Fibroblast of lung (primary cell): ENCODE data around the gene GRB2. TPM values are rescaled to one million over a fixed set of nuclear protein-coding genes. Genes with fewer than 3 reads are reported as not detected.

ENCODE experiments used
- DNase-seq, 2 donors: peaks; one replicate each; pipeline versions ENCODE4 v3.0.0 to v3.0.0-alpha.2; 2010; ENCODE audit warnings: low read depth in 2 of 2
- H2AFZ ChIP-seq: 2 replicates; pipeline ENCODE4 v1.5.1; 2012; ENCODE audit warnings: low read length, control low read depth, inconsistent platforms
- H3K27ac ChIP-seq: 2 replicates; pipeline ENCODE4 v1.5.1; 2011; ENCODE audit warnings: low read length, control low read depth; ENCODE audit not compliant: insufficient read depth
- H3K27me3 ChIP-seq: 2 replicates; pipeline ENCODE4 v1.5.1; 2011; ENCODE audit warnings: mild to moderate bottlenecking, low read length; ENCODE audit not compliant: control insufficient read depth, insufficient read depth
- H3K36me3 ChIP-seq: 2 replicates; pipeline ENCODE4 v1.5.1; 2011; ENCODE audit warnings: low read length; ENCODE audit not compliant: control insufficient read depth, insufficient read depth
- H3K4me1 ChIP-seq: 2 replicates; pipeline ENCODE4 v1.5.1; 2011; ENCODE audit warnings: low read length; ENCODE audit not compliant: control insufficient read depth, insufficient read depth; ENCODE audit errors: extremely low read depth
- H3K4me2 ChIP-seq: 2 replicates; pipeline ENCODE4 v1.5.1; 2011; ENCODE audit warnings: low read length, control low read depth; ENCODE audit not compliant: insufficient read depth; ENCODE audit errors: extremely low read depth
- H3K4me3 ChIP-seq, 4 experiments: fragments of 200-600 bp in 1 of 4; sonication (generic) in 1 of 4; replicated peaks in 1 of 4; 2 replicates each; pipeline ENCODE4 v1.5.1; 2011 to 2016; ENCODE audit warnings: low read length in 4 of 4, low read depth in 3 of 4, mild to moderate bottlenecking in 3 of 4, control low read depth in 2 of 4, inconsistent platforms in 1 of 4, mixed read lengths in 1 of 4; ENCODE audit not compliant: insufficient read depth in 1 of 4; ENCODE audit errors: control extremely low read depth in 1 of 4
- H3K79me2 ChIP-seq: 2 replicates; pipeline ENCODE4 v1.5.1; 2012; ENCODE audit warnings: mild to moderate bottlenecking, low read length, inconsistent platforms; ENCODE audit not compliant: control insufficient read depth, insufficient read depth
- H3K9ac ChIP-seq: 2 replicates; pipeline ENCODE4 v1.5.1; 2011; ENCODE audit warnings: mild to moderate bottlenecking, low read length, control low read depth; ENCODE audit not compliant: insufficient read depth
- H3K9me3 ChIP-seq: 2 replicates; pipeline ENCODE4 v1.5.1; 2012; ENCODE audit warnings: low read depth, low read length; ENCODE audit not compliant: control insufficient read depth, insufficient read depth
- H4K20me1 ChIP-seq: 2 replicates; pipeline ENCODE4 v1.5.1; 2011; ENCODE audit warnings: low read length; ENCODE audit not compliant: control insufficient read depth, insufficient read depth; ENCODE audit errors: extremely low read depth
- CTCF ChIP-seq, 2 donors: IDR thresholded peaks in 1 of 2; conservative IDR thresholded peaks in 1 of 2; 1 replicate in 1 of 2; 2 replicates in 1 of 2; pipeline ENCODE4 v1.5.1; 2011 to 2012; ENCODE audit warnings: low read length in 2 of 2, control low read depth in 1 of 2, inconsistent platforms in 1 of 2, low read depth in 1 of 2, mild to moderate bottlenecking in 1 of 2
- EZH2 ChIP-seq: IDR thresholded peaks from 2 replicates; pipeline ENCODE4 v1.5.1; 2012; ENCODE audit warnings: low read length, control low read depth, mild to moderate bottlenecking; ENCODE audit errors: missing control alignments
- polyA plus RNA-seq, 2 donors: library from polyadenylated mRNA; depleted of rRNA in 1 of 2; stranded (reverse) in 1 of 2; unstranded in 1 of 2; fragments of >200 nt; gene quantifications; 2 replicates each; pipeline ENCODE4 v1.2.1, GENCODE V29; 2011 to 2012; ENCODE audit warnings: missing spikeins in 1 of 2
- total RNA-seq: library from RNA; depleted of rRNA; stranded (reverse); fragments of >200 nt; gene quantifications from 2 replicates; pipeline ENCODE4 v1.2.1, GENCODE V29; 2014

Gene GRB2
- total and polyA plus RNA-seq, 2 donors (not counting 1 experiment from before 2014, with no cell fraction given) = 68.9 to 69.7 TPM

GRCh38 chr17:75410141-75410540 is 4.7 kb upstream of the GRB2 start:
- no peaks in the 10 kb centered on the region for H3K9me3 ChIP-seq
- no peak overlapping the region for H3K27ac ChIP-seq
- no peaks in the 10 kb centered on the region for H3K36me3 ChIP-seq
- no peak for DNase-seq
- no peak overlapping the region for H2AFZ ChIP-seq
- H3K27me3 ChIP-seq = peaks cover 9% of the 10 kb centered on the region
- no peak overlapping the region for H3K4me2 ChIP-seq
- no peak for TF ChIP-seq CTCF (conservative IDR thresholded peaks at IDR 0.05 in 1 of 2, IDR thresholded peaks at IDR 0.05 in 1 of 2; ENCODE audit: low read depth in 1 of 2, low read length in 2 of 2)
- TF ChIP-seq EZH2 = no peak
- H3K4me1 ChIP-seq = peaks cover 5% of the 10 kb centered on the region
- H3K9ac ChIP-seq = no peak overlapping the region
- no peaks in the 10 kb centered on the region for H4K20me1 ChIP-seq
- no peak overlapping the region for H3K4me3 ChIP-seq
- H3K79me2 ChIP-seq = peaks cover 3% of the 10 kb centered on the region

GRCh38 chr17:75407655-75408352 is 2.3 kb upstream of the GRB2 start:
- peaks cover 24% of the 10 kb centered on the region for H3K79me2 ChIP-seq
- no peak overlapping the region for H3K4me2 ChIP-seq
- no peaks in the 10 kb centered on the region for H4K20me1 ChIP-seq
- no peaks in the 10 kb centered on the region for H3K9me3 ChIP-seq
- no peak overlapping the region for H2AFZ ChIP-seq
- TF ChIP-seq EZH2 = no peak
- TF ChIP-seq CTCF (conservative IDR thresholded peaks at IDR 0.05 in 1 of 2, IDR thresholded peaks at IDR 0.05 in 1 of 2; ENCODE audit: low read depth in 1 of 2, low read length in 2 of 2) = no peak
- H3K36me3 ChIP-seq = no peaks in the 10 kb centered on the region
- H3K4me3 ChIP-seq = no peak overlapping the region
- H3K9ac ChIP-seq = no peak overlapping the region
- H3K4me1 ChIP-seq = peaks cover 5% of the 10 kb centered on the region
- no peak for DNase-seq
- H3K27me3 ChIP-seq = no peaks in the 10 kb centered on the region
- H3K27ac ChIP-seq = no peak overlapping the region

GRCh38 chr17:75406222-75406615 is 741 bp upstream of the GRB2 start:
- no peak overlapping the region for H3K9ac ChIP-seq
- TF ChIP-seq CTCF (conservative IDR thresholded peaks at IDR 0.05 in 1 of 2, IDR thresholded peaks at IDR 0.05 in 1 of 2; ENCODE audit: low read depth in 1 of 2, low read length in 2 of 2) (no peak), EZH2 (no peak)
- H3K4me3 ChIP-seq = peak overlapping the region; percentile 36 to 76 (median 54)
- peak overlapping the region; percentile 97 for H2AFZ ChIP-seq
- H3K9me3 ChIP-seq = no peaks in the 10 kb centered on the region
- peak overlapping the region; percentile 99 for H3K4me2 ChIP-seq
- peaks cover 39% of the 10 kb centered on the region for H3K79me2 ChIP-seq
- H3K27ac ChIP-seq = no peak overlapping the region
- DNase-seq = peak in 1 of 2 donors; percentile 18
- peaks cover 5% of the 10 kb centered on the region for H3K4me1 ChIP-seq
- H3K36me3 ChIP-seq = no peaks in the 10 kb centered on the region
- H3K27me3 ChIP-seq = no peaks in the 10 kb centered on the region
- no peaks in the 10 kb centered on the region for H4K20me1 ChIP-seq
